Peyer's patch (tissue), 4 donors: ENCODE data around the gene MCF2L.
"Not testable (repeated sequence)": the region's sequence is repeated elsewhere in the genome, so short reads cannot be mapped to it uniquely, and the experiment has no call there.

ENCODE experiments used
- POLR2A ChIP-seq, 2 donors: fragments of 450-650 bp; IDR thresholded peaks; one replicate each; pipeline ENCODE4 v1.5.1; 2017; ENCODE audit warnings: antibody characterized with exemption in 2 of 2, mild to moderate bottlenecking in 2 of 2, moderate library complexity in 2 of 2
- TF ChIP-seq, protein P1 (sequence below), 6 experiments: fragments of 450-650 bp in 4 of 6; fragments of 200-600 bp in 2 of 6; sonication (generic) in 1 of 6; IDR thresholded peaks; one replicate each; pipeline ENCODE4 v1.5.1; 2017 to 2019; ENCODE audit warnings: antibody characterized with exemption in 6 of 6, mild to moderate bottlenecking in 3 of 6, moderate library complexity in 1 of 6

GRCh38 chr13:113030259-113030640 is 61.2 kb downstream of the MCF2L start:
- TF ChIP-seq, protein P1, sequence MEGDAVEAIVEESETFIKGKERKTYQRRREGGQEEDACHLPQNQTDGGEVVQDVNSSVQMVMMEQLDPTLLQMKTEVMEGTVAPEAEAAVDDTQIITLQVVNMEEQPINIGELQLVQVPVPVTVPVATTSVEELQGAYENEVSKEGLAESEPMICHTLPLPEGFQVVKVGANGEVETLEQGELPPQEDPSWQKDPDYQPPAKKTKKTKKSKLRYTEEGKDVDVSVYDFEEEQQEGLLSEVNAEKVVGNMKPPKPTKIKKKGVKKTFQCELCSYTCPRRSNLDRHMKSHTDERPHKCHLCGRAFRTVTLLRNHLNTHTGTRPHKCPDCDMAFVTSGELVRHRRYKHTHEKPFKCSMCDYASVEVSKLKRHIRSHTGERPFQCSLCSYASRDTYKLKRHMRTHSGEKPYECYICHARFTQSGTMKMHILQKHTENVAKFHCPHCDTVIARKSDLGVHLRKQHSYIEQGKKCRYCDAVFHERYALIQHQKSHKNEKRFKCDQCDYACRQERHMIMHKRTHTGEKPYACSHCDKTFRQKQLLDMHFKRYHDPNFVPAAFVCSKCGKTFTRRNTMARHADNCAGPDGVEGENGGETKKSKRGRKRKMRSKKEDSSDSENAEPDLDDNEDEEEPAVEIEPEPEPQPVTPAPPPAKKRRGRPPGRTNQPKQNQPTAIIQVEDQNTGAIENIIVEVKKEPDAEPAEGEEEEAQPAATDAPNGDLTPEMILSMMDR (IDR thresholded peaks at IDR 0.05), result not testable (repeated sequence)
- not testable (repeated sequence) for TF ChIP-seq POLR2A (IDR thresholded peaks at IDR 0.05)
